Eye (tissue), 1 donor: ENCODE data around the gene C1D.
A peak's percentile ranks its signal among the peaks of the same experiment; 100 is the strongest.

Source experiments
- DNase-seq: peaks from one replicate; pipeline ENCODE4 v3.0.0-alpha.2; 2015

Gene C1D, protein sequence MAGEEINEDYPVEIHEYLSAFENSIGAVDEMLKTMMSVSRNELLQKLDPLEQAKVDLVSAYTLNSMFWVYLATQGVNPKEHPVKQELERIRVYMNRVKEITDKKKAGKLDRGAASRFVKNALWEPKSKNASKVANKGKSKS

DNA sequence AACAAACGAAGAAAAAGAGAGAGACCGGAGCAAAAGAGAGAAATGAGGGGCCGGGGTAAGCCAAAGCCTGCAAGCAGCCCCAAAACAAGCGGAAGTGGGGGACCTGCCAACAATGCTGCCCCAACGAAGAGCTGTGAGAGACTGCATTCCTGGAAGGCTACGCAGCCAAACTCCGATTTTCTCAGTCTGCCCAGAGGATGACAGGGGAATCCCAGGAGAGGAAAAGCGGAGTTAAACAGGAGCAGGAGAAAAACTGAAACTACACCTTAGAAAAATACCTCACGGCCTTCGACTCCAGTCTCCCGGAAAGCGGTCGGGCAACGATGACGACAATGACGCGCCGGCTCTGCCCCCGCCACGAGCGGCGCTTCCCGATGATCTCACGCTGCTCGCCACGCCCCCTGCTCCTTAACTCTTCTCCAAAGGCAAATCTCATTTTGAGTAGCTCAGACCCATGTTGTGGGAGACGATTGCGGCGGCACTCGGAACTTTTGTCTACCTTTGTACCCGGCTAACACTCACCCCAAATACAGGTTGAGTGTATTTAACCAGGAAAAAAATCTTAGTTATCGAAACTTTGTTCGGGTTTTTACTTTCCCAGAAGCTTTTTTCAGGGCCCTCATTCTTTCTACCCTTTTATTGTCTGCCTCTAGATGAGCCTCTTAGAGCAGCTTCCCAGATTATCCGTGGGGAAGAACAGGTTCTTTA lies at the start of gene C1D:
C1D (minus strand) TSS at position 325 of the 708 bp plus-strand sequence. CDS start 15,694 bp downstream, outside the sequence.
- peak; percentile 98 for DNase-seq

DNA sequence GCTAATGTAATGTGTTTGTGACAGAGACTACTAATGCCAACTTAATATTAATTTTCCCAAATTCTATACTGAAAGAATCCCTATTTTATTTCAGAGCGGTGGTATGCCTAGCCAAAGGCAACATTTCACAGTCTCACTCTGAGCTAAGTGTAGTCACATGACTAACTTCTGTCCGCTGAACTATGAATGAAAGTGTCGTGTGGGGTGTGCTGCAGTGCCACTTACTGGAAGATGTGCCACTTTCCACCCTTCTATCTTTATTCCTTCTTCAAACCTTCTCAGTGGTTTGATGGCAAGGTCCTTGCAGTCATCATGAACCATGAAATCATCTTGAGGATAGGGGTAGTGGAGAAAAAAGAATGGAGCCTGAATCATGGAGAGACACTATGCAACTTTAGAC lies 47.3 kb upstream of the C1D start:
- no peak for DNase-seq

DNA sequence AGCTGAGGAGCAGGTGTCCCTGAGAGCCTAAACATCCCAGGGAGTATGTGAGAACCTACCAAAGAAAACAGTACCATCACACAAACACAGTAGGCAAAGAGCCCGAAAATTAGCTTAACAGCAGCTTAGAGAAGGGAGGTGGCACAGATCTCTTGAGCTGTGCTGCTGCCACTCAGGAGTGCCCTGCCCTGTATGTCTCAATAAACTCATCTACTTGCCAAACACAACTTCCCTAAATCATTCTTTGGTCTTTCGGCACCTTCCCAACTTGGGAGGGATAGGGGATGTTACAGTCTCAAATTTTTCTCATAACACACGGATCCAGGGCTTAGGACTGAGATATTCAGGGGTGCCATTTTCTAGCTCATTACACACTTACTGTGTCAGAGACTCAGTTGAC lies 45.3 kb upstream of the C1D start:
- DNase-seq = no peak

DNA sequence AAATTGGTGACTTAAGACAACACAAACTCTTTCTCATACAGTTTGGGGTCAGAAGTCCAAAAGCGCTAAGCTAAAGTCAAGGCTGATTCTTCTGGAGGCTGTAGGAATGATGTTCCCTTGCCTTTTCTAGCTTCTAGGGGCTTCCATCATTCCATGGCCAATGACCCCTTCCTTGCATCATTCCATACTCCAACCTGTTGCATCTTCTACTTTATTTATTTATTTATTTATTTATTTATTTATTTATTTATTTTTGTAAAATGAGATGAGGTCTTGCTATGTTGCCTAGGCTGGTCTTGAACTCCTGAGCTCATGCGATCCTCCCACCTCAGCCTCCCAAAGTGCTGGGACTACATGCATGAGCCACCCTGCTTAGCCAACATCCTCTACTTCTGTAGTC lies 44.7 kb upstream of the C1D start:
- no peak for DNase-seq

DNA sequence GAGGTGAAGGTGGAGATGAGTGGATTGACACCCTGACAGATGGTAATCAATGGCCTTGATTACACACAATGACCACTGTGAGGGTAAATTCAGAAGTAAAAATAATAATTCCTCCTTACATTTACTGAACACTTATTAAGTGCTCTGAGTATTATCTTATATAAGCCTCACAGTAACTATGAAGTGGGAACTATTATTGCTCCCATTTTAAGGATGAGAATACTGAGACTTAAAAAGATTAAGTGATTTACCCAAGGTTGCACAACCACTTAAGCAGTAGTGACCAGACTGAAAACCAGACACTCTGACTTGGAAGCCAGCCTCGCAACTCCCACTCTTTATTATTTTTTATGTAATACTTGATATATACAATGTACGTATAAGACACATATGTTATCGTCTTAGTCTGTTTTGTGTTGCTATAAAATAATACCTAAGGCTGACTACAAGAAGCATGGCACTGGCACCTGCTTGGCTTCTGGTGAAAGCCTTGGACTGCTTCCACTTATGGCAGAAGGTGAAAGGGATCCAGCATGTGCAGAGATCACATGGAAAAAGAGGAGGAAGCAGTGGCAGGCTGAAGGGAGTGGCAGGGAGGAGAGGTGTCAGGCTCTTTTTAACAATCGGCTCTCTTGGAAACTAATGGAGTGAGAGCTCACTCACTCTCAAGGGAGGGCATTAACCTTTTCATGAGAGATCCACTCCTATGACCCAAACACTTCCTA lies 41.5 kb upstream of the C1D start:
- no peak for DNase-seq

DNA sequence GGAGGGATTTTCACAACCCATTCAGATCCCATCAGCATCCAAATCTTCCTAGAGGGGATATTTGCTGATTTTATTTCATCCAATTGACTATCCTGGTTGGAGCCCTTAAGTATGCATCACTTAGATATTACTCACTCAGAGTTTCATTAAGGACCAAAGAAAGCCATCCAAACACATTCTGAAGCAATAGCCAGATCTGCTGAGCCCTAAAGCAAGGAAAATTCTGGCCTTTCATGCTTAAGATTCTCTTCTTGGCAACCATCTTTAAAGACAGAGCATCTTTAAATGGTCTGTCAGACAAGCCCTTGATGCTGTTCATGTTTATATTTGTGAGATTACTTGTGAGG lies 40.9 kb upstream of the C1D start:
- DNase-seq = no peak

DNA sequence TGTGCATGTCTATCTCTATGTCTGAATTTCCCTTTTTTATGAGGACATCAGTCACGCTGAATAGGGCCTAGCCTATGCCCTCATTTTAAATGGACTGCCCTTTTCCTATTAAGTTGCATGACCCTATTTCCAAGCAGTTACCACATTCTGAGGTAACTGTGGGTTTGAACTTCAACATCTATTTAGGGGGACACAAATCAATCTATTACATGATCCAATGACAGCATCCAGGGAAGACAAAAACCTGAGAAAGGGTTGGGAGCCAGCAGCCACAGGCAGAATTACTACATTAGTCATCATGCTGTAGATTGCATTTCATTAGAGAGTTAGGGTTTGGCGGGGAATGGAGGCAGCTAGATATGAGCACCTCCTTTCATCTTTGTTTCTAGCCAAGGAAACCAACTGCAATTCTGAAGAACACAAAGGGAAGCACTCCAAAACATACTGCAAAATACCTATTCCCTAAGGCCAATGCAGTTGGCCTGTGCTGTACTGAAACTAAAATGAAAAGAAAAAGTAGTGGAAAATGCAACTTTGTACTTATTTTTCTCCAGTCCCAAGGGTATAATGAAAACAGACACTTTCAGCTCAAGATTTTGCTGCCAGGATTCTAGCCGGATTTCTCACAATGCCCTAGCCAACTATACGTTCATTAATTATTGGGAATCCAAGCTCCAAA lies 40.4 kb upstream of the C1D start:
- DNase-seq = no peak

DNA sequence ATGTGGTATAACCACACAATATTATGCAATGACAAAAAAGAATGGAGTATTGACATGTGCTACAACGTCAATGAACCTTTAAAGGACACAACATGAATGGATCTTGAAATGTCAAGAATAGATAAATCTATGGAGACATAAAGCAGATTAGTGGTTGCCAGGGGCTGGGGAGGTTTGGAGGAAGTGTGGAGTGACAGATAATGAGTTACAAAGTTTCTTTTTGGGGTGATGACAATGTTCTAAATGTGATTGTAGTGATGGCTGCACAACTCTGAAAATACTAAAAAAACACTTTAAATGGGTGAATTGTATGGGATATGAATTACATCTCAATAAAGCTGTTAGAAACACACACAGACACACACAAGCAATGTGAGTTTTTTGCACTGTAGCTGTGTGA lies 37.4 kb upstream of the C1D start:
- DNase-seq = no peak

DNA sequence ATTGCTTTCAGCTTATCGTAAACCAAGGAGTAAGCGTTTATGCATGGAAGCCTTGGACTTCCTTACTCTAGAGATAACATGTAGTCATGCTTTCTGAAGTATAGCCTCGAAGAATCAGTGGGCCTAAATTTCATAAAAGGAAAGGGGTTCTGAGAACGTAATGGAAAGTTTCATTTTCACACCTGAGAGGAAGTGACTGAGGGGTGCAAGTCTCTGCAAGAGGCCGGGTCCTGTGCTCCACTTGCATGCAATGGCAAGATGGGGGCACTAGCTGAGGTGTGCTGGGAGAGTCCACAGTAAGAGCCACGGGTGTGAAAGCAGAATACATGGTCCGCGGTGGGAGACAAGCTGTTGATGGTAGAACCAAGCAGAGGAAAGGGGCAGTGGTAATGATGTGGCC lies 36.5 kb upstream of the C1D start:
- DNase-seq = no peak

DNA sequence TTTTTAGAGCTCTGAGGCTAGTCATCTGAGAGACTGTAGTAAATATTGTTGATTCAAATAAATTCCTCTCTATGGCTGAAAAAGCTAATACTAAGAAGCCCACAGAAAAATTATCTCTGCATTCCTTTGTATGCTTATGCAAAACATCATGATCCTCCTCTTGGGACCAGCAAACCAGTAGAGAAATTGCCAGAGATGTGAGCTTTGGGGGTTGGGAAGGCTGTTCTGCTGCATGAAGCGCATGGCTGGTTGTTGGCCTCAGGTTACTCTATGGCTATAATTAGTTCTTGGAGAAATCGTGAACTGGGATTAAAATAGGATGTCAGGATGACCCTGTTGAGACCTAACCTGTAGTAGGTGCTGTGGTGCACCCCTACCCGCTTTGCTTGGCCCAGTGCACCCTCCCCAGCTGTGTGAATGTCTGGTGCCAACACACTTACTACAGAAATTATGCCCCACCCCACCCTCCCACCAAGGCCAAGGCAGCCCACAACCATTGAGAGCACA lies 35.5 kb upstream of the C1D start:
- DNase-seq = no peak

DNA sequence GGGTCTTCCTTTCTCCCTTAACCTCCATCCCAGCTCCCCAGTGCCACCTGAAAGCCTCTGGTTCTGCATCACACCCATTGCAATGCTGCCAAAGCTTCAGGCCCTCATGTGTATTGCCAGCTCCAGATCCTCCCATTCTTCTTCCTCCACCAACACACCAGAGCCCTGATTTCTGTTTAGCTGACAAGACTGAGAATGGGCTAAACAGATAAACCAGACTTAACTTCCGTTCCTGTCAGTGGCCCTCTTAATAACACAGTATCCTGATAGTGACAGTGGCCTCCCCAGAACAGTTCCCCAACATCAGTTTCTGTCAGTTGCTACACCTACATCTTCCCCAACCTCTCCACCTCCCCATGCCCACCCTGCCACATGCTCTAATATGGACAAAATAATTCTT lies 31.3 kb upstream of the C1D start:
- DNase-seq = no peak

DNA sequence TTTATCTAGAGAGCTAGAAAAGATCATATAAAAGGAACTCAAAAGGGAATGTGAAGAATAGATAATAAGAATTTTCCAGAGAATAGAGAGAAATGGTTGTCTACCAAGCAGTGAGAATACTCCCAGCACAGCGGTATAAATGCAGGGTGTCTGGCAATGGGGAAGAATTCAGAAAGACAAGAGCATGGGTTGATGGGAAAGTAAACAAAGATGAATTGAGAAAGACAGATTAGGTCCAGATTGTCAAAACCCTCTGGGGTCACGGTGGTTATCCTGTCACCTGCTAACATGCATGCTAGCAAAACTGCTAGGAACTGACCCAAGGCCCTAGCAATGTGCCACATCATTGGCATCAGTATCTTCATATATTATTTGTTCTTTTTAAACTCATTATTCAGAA lies 30.8 kb upstream of the C1D start:
- no peak for DNase-seq

DNA sequence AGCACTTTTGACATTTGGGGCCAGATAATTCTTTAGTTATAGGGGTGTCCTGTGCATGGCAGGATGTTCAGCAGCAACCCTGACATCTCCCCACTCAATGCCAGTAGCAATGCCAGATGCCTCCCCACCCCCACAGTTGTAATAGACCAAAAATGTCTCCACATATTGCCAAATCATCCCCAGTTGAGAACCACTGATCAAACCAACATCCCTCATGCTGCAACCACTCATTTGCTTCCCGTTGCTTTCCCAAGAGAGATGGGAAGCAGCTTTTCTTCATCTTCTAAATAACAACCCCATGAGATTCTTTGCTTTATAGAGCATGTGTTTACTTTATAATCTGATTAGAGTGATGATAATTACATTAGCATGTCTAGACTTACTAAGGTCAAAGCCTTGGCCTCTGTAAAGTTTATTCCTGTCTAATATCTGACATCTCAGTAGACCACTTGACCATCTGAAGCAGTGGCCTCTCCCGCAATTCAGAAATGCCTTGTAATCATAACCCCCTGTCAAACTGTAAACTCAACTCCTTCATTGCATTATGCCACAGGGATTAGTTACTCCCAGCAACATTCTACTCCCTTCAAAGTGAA lies 28.7 kb upstream of the C1D start:
- DNase-seq = no peak

DNA sequence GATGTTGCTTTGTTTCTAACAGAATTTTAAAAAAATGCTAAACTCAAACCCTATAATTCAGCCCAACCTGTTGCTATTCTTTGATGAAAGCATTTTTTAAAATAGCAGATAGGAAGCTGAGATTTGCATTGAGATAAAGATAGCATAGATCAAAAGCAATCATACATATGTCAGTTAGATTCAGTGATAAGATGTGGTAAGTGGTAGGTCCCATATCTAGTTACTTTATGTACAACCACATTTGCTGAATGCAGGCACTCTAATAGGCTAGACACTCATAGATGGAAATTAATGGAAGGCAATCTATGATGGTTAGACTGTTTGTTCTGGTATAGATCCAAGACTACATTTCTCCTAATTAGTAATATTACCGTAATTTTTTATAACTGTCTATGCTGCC lies 27.2 kb upstream of the C1D start:
- DNase-seq = no peak

DNA sequence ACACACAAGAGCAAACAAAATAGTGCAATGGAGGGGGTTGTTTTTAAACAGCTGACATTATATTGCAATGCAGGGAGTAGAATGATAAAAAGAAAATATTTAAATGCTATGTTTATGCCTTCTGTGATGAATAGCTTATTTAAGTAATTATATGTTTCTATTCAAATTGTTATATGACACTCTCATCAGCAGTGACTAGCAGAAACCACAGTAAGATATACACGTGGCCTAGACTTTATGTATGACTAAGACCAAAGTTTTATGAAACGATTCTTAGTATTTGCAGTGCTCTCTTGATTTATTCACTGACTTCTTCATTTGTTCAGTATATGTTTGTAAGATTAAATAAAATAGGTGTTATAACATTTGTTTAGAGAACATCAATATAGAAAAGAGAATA lies 26.1 kb upstream of the C1D start:
- DNase-seq = no peak

DNA sequence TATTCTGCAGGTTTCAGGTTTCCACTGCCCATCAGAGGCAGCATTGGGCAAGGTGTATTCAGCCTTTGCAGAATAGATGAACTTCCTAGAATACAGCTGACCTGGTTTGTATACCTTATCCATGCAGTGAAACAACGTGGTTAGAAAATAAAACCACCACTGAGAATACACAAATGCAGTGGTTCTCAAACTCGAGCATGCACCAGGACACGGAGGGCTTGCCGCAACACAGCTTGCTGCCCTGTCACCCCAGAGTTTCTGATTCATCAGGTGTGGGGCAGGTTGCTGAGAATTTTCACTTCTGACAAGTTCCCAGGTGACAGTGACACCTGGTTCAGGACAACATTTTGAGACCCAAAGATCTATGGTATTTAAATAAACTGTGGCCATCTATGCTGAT lies 23.4 kb upstream of the C1D start:
- no peak for DNase-seq

DNA sequence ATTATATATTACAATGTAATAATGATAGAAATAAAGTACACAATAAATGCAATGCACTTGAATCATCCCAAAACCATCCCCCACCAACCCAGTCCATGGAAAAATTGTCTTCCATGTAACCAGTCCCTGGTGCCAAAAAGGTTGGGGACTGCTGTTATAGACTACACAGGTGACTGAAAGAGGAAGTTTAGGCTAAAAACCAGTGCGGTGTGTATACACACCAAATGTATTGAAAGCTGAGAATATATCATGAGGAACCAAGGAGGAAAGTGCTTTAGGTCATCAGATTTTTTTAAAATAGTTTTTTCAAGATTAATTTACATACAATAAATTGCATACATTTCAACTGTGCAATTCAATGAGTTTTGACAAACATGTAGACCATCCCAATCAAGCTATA lies 20.5 kb upstream of the C1D start:
- no peak for DNase-seq

DNA sequence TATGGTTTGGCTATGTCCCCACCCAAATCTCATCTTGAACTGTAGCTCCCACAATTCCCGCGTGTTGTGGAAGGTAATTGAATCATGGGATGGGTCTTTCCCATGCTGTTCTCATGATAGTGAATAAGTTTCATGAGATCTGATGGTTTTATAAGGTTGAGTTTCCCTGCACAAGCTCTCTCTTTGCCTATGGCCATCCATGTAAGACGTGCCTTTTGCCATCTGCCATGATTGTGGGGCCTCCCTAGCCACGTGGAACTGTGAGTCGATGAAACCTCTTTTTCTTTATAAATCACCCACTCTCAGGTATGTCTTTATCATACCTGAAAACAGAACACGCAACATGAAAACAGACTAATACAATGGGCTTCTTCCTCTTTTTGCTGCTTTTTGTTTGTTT lies 11.2 kb upstream of the C1D start:
- DNase-seq = no peak

DNA sequence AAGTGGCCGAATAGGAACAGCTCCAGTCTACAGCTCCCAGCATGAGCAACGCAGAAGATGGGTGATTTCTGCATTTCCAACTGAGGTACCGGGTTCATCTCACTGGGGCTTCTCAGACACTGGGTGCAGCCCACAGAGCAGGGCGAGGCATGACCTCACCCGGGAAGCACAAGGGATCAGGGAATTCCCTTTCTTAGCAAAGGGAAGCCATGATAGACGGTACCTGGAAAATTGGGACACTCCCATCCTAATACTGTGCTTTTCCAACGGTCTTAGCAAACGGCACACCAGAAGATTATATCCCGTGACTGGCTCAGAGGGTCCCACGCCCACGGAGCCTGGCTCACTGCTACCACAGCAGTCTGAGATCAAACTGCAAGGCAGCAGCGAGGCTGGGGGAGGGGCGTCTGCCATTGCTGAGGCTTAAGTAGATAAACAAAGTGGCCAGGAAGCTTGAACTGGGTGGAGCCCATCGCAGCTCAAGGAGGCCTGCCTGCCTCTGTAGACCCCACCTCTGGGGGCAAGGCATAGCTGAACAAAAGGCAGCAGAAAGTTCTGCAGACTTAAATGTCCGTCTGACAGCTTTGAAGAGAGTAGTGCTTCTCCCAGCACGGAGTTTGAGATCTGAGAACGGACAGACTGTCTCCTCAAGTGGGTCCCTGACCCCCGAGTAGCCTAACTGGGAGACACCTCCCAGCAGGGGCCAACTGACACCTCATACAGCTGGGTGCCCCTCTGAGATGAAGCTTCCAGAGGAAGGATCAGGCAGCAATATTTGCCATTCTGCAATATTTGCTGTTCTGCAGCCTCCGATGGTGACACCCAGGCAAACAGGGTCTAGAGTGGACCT lies 1.2 kb upstream of the C1D start:
- peak; percentile 1 for DNase-seq

DNA sequence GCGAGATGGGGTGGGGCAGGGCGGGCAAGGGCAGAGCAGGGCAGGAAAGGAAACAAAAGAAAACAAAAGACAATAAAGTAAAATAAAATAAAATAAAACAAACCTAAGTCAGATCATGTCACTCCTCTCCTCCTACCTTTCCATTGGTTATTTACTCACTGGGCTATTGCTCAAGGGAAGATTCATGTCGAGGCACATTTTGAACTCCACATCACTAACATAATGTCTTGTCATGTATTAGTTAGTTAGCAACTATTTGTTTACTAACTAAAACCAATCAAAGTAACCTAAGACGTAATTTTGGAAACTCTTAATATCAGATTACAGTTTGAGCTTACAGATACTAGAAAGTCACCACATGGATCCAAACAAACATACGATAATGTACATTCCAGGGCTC lies 2.2 kb downstream of the C1D start:
- DNase-seq = no peak

DNA sequence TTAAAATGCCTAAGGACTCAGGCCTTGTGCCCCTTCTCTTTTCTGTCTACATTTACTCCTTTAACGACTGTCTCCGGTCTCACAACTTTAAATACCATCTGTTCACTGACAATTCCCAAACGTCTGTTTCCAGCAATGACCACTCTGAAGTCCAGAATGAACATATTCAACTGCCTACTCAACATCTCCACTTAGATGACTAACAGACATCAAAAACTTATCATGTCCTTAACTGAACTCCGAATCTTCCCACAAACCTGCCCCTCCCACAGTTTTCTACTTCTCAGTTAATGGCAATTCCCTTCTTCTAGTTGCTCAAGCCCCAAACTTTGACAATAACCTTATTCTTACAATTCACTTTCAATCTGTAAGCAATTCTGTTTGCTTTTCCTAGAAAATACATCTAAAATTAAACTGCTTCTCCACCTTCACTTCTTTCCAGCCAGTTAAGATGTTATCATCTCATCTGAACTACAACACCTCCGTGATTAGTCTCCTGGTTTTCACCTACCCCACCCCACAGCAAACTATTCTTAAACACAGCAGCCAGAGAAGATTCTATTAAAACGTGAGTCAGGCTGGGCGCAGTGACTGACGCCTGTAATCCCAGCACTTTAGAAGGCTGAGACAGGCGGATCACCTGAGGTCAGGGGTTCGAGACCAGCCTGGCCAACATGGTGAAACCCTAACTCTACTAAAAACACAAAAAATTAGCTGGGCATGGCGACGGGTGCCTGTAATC lies 2.8 kb downstream of the C1D start:
- DNase-seq = no peak
